GM20000 (cell line): ENCODE results near the gene ARRDC3.

Experiments used
- DNase-seq: peaks from one replicate; pipeline ENCODE4 v3.0.0; 2012; ENCODE audit warnings: low spot score
- CTCF ChIP-seq: IDR thresholded peaks from 2 replicates; pipeline ENCODE4 v1.5.1; 2012; ENCODE audit warnings: mild to moderate bottlenecking, control low read depth; ENCODE audit errors: extremely low read depth, missing control alignments

The ARRDC3 gene

GRCh38 chr5:91367908-91368648 lies 15.0 kb downstream of the ARRDC3 start:
- no peak for DNase-seq
- no peak for TF ChIP-seq CTCF

- DNase-seq = no peak
- TF ChIP-seq CTCF = no peak
These were observed 15.8 kb downstream of the ARRDC3 start for GRCh38 chr5:91367344-91367743.

GRCh38 chr5:91366551-91366950 lies 16.6 kb downstream of the ARRDC3 start:
- DNase-seq = no peak
- no peak for TF ChIP-seq CTCF

GRCh38 chr5:91365498-91365897 lies 17.6 kb downstream of the ARRDC3 start:
- no peak for DNase-seq
- TF ChIP-seq CTCF = no peak

- no peak for DNase-seq
- TF ChIP-seq CTCF = no peak
These were observed 20.2 kb downstream of the ARRDC3 start for GRCh38 chr5:91362935-91363334.

GRCh38 chr5:91361790-91362189 lies 21.3 kb downstream of the ARRDC3 start:
- TF ChIP-seq CTCF = no peak
- DNase-seq = no peak

GRCh38 chr5:91361055-91361701 lies 21.9 kb downstream of the ARRDC3 start:
- no peak for TF ChIP-seq CTCF
- DNase-seq = no peak
